T-cell (primary cell): ENCODE results near the gene ACER1. TPM values are rescaled to one million over a fixed set of nuclear protein-coding genes. Genes with fewer than 3 reads are reported as not detected.

ENCODE experiments used
- ATAC-seq, 4 experiments: fragments of 200-7000 bp in 3 of 4; fragments of 150-1000 bp in 1 of 4; cut with Tn5 transposase; replicated peaks in 1 of 4; 1 replicate in 3 of 4; 2 replicates in 1 of 4; pipeline ENCODE4 v1.10.0; 2021; ENCODE audit warnings: moderate library complexity in 3 of 4, mild to moderate bottlenecking in 2 of 4, moderate number of reproducible peaks in 1 of 4
- CTCF ChIA-PET, 2 donors: fragments of 300-600 bp; sonication (Branson Sonifier 250); formaldehyde crosslinking; loops; one replicate each; lab custom pipeline; 2022; ENCODE audit warnings: antibody characterized with exemption in 2 of 2; lab: Charles Lee
- POLR2A ChIA-PET, 2 donors: fragments of 300-600 bp; sonication (Branson Sonifier 250); formaldehyde crosslinking; loops; one replicate each; lab custom pipeline; 2022; ENCODE audit warnings: antibody characterized with exemption in 2 of 2; lab: Charles Lee
- DNase-seq, 35 experiments: peaks; one replicate each; pipeline versions ENCODE4 v3.0.0 to v3.0.0-alpha.2; 2013 to 2023
- H3K27ac ChIP-seq: one replicate; pipeline ENCODE4 v1.5.1; 2013; ENCODE audit warnings: low read length
- H3K27me3 ChIP-seq, 2 experiments: replicated peaks in 1 of 2; 1 replicate in 1 of 2; 2 replicates in 1 of 2; pipeline versions ENCODE4 v1.6.1 to v1.7.0; 2013; ENCODE audit warnings: low read length in 1 of 2, mixed read lengths in 1 of 2; ENCODE audit not compliant: control insufficient read depth in 2 of 2, insufficient read depth in 2 of 2; ENCODE audit errors: extremely low read depth in 1 of 2
- H3K36me3 ChIP-seq, 2 donors: 1 replicate in 1 of 2; 2 replicates in 1 of 2; pipeline versions ENCODE4 v1.6.1 to v1.7.0; 2013; ENCODE audit warnings: low read length in 1 of 2; ENCODE audit not compliant: control insufficient read depth in 2 of 2, insufficient read depth in 1 of 2; ENCODE audit errors: extremely low read depth in 1 of 2
- H3K4me1 ChIP-seq, 2 experiments: 1 replicate in 1 of 2; 2 replicates in 1 of 2; pipeline versions ENCODE4 v1.6.1 to v1.7.0; 2013; ENCODE audit warnings: low read length in 2 of 2, mixed read lengths in 1 of 2; ENCODE audit not compliant: insufficient read depth in 2 of 2, control insufficient read depth in 1 of 2; ENCODE audit errors: extremely low read depth in 1 of 2
- H3K4me3 ChIP-seq, 2 donors: 1 replicate in 1 of 2; 2 replicates in 1 of 2; pipeline versions ENCODE4 v1.5.1 to v1.7.0; 2013; ENCODE audit warnings: mild to moderate bottlenecking in 2 of 2, low read length in 1 of 2, moderate library complexity in 1 of 2; ENCODE audit not compliant: control insufficient read depth in 1 of 2; ENCODE audit errors: extremely low read depth in 1 of 2
- H3K9me3 ChIP-seq: 2 replicates; pipeline ENCODE4 v1.7.0; 2013
- H3K27ac Mint-ChIP-seq, 2 donors: one replicate each; pipeline ENCODE4 v1.8.0; 2020 to 2021; ENCODE audit warnings: mild to moderate bottlenecking in 2 of 2, mixed read lengths in 2 of 2
- H3K27me3 Mint-ChIP-seq, 2 donors: one replicate each; pipeline ENCODE4 v1.8.0; 2021 to 2022; ENCODE audit warnings: mixed read lengths in 2 of 2
- H3K36me3 Mint-ChIP-seq: one replicate; pipeline ENCODE4 v1.8.0; 2021; ENCODE audit warnings: mixed read lengths
- H3K4me1 Mint-ChIP-seq, 3 donors: one replicate each; pipeline ENCODE4 v1.8.0; 2020 to 2022; ENCODE audit warnings: mixed read lengths in 3 of 3, mild to moderate bottlenecking in 1 of 3
- H3K4me3 Mint-ChIP-seq, 3 donors: one replicate each; pipeline ENCODE4 v1.8.0; 2020 to 2022; ENCODE audit warnings: mild to moderate bottlenecking in 3 of 3, mixed read lengths in 3 of 3, moderate library complexity in 3 of 3
- H3K9me3 Mint-ChIP-seq, 3 donors: one replicate each; pipeline ENCODE4 v1.8.0; 2020 to 2022; ENCODE audit warnings: mixed read lengths in 3 of 3
- WGBS: methylation state at CpG from one replicate; pipeline ENCODE4 v1.1.5; 2013; ENCODE audit warnings: missing lambda C conversion rate; ENCODE audit not compliant: insufficient coverage; 5-methylcytosine and 5-hydroxymethylcytosine counted together
- total RNA-seq, 35 experiments: library from RNA in 6 of 35; stranded (reverse) in 6 of 35; fragments of 120-200 nt in 1 of 35; gene quantifications; one replicate each; pipeline versions ENCODE4 v1.2.1 to v1.2.4 and lab custom pipeline; 2013 to 2026

Gene ACER1
- total RNA-seq, 5 donors from 2014 or later (not counting 1 experiment from before 2014, with no cell fraction given) = 0.16 to 2.7 (median 0.63) TPM

DNA sequence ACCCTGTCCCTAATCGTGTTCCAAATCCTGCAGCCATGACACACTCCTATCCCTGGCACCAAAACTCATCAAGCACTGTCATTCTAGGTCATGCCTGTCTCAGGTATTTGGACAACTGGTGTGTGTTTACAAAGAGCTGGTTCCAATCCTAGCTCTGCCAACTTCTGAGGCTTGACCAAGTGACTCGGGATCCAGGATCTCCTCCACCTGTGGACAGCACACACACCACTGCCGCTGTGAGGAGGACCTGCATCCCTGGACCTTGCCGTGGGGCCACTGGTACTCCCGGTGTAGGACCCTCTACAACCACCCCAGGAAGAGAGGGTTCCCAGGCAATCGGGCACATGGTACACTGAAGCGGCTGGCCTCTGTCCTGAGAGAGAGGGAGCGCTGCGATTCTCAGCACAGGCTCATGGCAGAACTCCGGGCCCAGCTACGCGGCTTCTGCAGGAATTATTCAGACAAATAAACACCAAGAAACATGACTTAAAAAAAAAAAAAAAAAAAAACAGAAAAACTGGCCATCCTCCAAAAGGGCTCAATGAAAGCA is 74.0 kb downstream of the ACER1 start:
- Histone ChIP-seq H3K36me3 (peaks cover 23 to 40% of the 10 kb centered on the region in 2 donors), H3K27me3 (no peaks in the 10 kb centered on the region), H3K4me3 (no peak overlapping the region), H3K4me1 (peaks cover 0 to 18% of the 10 kb centered on the region in 2 experiments), H3K27ac (no peak overlapping the region), H3K9me3 (no peaks in the 10 kb centered on the region)
- Mint-ChIP-seq H3K9me3 (no peaks in the 10 kb centered on the region), H3K36me3 (peaks cover 32% of the 10 kb centered on the region), H3K27ac (no peak overlapping the region), H3K4me3 (no peak overlapping the region), H3K4me1 (peaks cover 25 to 39% (median 37%) of the 10 kb centered on the region in 3 donors), H3K27me3 (no peaks in the 10 kb centered on the region)
- no peak for DNase-seq
- ChIA-PET CTCF (interaction anchor here in 1 of 2 donors (0.5 kb wide), 1 partner anchor 25 kb away, joined by 4 read pairs; no protein-coding TSS in a partner anchor), POLR2A (no interaction called here)
- 91% methylated on average over 5 of the region's 12 CpGs for WGBS
- no peak for ATAC-seq

GRCh38 chr19:6258812-6259311 is 74.5 kb downstream of the ACER1 start:
- H3K27ac Mint-ChIP-seq = no peak overlapping the region
- no peaks in the 10 kb centered on the region for H3K9me3 Mint-ChIP-seq
- H3K4me1 Mint-ChIP-seq = peaks cover 25 to 40% (median 40%) of the 10 kb centered on the region in 3 donors
- 96% methylated on average over 15 of the region's 15 CpGs for WGBS
- ChIA-PET POLR2A (no interaction called here), CTCF (no interaction called here)
- peaks cover 23 to 44% of the 10 kb centered on the region in 2 donors for H3K36me3 ChIP-seq
- H3K4me3 ChIP-seq = no peak overlapping the region
- H3K27ac ChIP-seq = no peak overlapping the region
- no peak overlapping the region for H3K4me3 Mint-ChIP-seq
- DNase-seq (no peak), ATAC-seq (no peak)
- peaks cover 33% of the 10 kb centered on the region for H3K36me3 Mint-ChIP-seq
- H3K9me3 ChIP-seq = no peaks in the 10 kb centered on the region
- no peaks in the 10 kb centered on the region for H3K27me3 Mint-ChIP-seq
- H3K27me3 ChIP-seq = no peaks in the 10 kb centered on the region
- H3K4me1 ChIP-seq = peaks cover 0 to 18% of the 10 kb centered on the region in 2 experiments

Other genes with a start within 250 kb of the ACER1 start
- gene RFX2, start 223.1 kb downstream of the ACER1 start, total RNA-seq = 10 to 100 TPM in 1 of 5 donors, 1 to 10 TPM in 4; 4.7 to 11.6 (median 7.8) TPM
- not detected for gene ACSBG2, start 197.9 kb downstream of the ACER1 start, total RNA-seq
- gene MLLT1, start 53.6 kb downstream of the ACER1 start, total RNA-seq = 10 to 100 TPM; 31.4 to 59.8 (median 57.2) TPM
- gene CLPP, start 27.9 kb upstream of the ACER1 start, total RNA-seq = 10 to 100 TPM; 74.0 to 92.0 (median 77.2) TPM
- 10 to 100 TPM; 49.9 to 94.8 (median 83.5) TPM for gene ALKBH7, start 39.2 kb upstream of the ACER1 start, total RNA-seq
- 1 to 10 TPM; 1.7 to 4.1 (median 3.2) TPM for gene PSPN, start 42.3 kb upstream of the ACER1 start, total RNA-seq
- 10 to 100 TPM; 52.6 to 63.1 (median 60.3) TPM for gene GTF2F1, start 59.6 kb upstream of the ACER1 start, total RNA-seq
- 100 to 1,000 TPM; 147 to 194 (median 189) TPM for gene KHSRP, start 91.2 kb upstream of the ACER1 start, total RNA-seq
- gene SLC25A41, start 100.2 kb upstream of the ACER1 start, total RNA-seq = under 1 TPM in 3 of 5 donors, not detected in 2; 0.33 to 0.35 (median 0.33) TPM
- 10 to 100 TPM; 15.5 to 28.0 (median 25.5) TPM for gene SLC25A23, start 126.2 kb upstream of the ACER1 start, total RNA-seq
- gene CRB3, start 130.7 kb upstream of the ACER1 start, total RNA-seq = 1 to 10 TPM; 5.7 to 6.5 (median 5.9) TPM
- 100 to 1,000 TPM; 107 to 140 (median 114) TPM for gene DENND1C, start 148.2 kb upstream of the ACER1 start, total RNA-seq
- gene TUBB4A, start 168.7 kb upstream of the ACER1 start, total RNA-seq = 1 to 10 TPM; 3.3 to 7.6 (median 5.0) TPM
- gene TNFSF9, start 197.4 kb upstream of the ACER1 start, total RNA-seq = 1 to 10 TPM; 1.3 to 6.0 (median 1.6) TPM